Natural killer cell (primary cell): ENCODE measurements around the gene ZMAT5. TPM values are rescaled to one million over a fixed set of nuclear protein-coding genes. Genes with fewer than 3 reads are reported as not detected.

ENCODE experiments used
- ATAC-seq, 3 donors: fragments of 150-1000 bp in 2 of 3; fragments of 200-7000 bp in 1 of 3; cut with Tn5 transposase; 1 replicate in 1 of 3; 2 replicates in 2 of 3; pipeline ENCODE4 v1.10.0; 2021; ENCODE audit warnings: mild to moderate bottlenecking in 2 of 3, moderate library complexity in 2 of 3
- DNase-seq, 2 donors: peaks; one replicate each; pipeline versions ENCODE4 v3.0.0 to v3.0.0-alpha.2; 2013 to 2021; ENCODE audit warnings: mixed read lengths in 1 of 2
- H3K27ac ChIP-seq: one replicate; pipeline ENCODE4 v1.5.1; 2013; ENCODE audit warnings: mild to moderate bottlenecking, low read length
- H3K27me3 ChIP-seq: one replicate; pipeline ENCODE4 v1.6.1; 2013; ENCODE audit warnings: low read length; ENCODE audit not compliant: control insufficient read depth, insufficient read depth
- H3K36me3 ChIP-seq: one replicate; pipeline ENCODE4 v1.6.1; 2013; ENCODE audit warnings: low read length; ENCODE audit not compliant: control insufficient read depth, insufficient read depth
- H3K4me1 ChIP-seq: one replicate; pipeline ENCODE4 v1.6.1; 2013; ENCODE audit warnings: low read length; ENCODE audit not compliant: control insufficient read depth, insufficient read depth
- H3K4me3 ChIP-seq: one replicate; pipeline ENCODE4 v1.5.1; 2013; ENCODE audit warnings: low read length
- H3K9me3 ChIP-seq: one replicate; pipeline ENCODE4 v1.6.1; 2013; ENCODE audit warnings: low read length; ENCODE audit not compliant: control insufficient read depth, insufficient read depth
- H3K27ac Mint-ChIP-seq, 2 donors: one replicate each; pipeline ENCODE4 v1.8.0; 2022; ENCODE audit warnings: mild to moderate bottlenecking in 2 of 2, mixed read lengths in 2 of 2, moderate library complexity in 1 of 2
- H3K27me3 Mint-ChIP-seq, 2 donors: one replicate each; pipeline ENCODE4 v1.8.0; 2022; ENCODE audit warnings: low read depth in 2 of 2, mixed read lengths in 2 of 2
- H3K36me3 Mint-ChIP-seq: one replicate; pipeline ENCODE4 v1.8.0; 2022; ENCODE audit warnings: mixed read lengths
- H3K4me1 Mint-ChIP-seq, 2 donors: one replicate each; pipeline ENCODE4 v1.8.0; 2022; ENCODE audit warnings: mixed read lengths in 2 of 2
- H3K4me3 Mint-ChIP-seq: one replicate; pipeline ENCODE4 v1.8.0; 2022; ENCODE audit warnings: mild to moderate bottlenecking, moderate library complexity, mixed read lengths
- H3K9me3 Mint-ChIP-seq, 2 donors: one replicate each; pipeline ENCODE4 v1.8.0; 2022; ENCODE audit warnings: mixed read lengths in 2 of 2
- WGBS: methylation state at CpG from one replicate; pipeline ENCODE4 v1.1.7; 2013; ENCODE audit warnings: missing lambda C conversion rate; ENCODE audit not compliant: insufficient coverage; 5-methylcytosine and 5-hydroxymethylcytosine counted together
- intact Hi-C: fragments of 100-400 bp; cut with micrococcal nuclease; formaldehyde crosslinking; loops from one replicate; pipeline ENCODE4 v1.14.2; 2022
- total RNA-seq, 4 donors: library from RNA; stranded (reverse); fragments of 120-200 nt in 1 of 4; gene quantifications; one replicate each; pipeline versions ENCODE4 v1.2.3 to v1.2.4, GENCODE V29; 2013 to 2022
- TF ChIP-seq, protein P1 (sequence below): fragments of 200-600 bp; IDR thresholded peaks from one replicate; pipeline ENCODE4 v1.8.0; 2022; ENCODE audit warnings: antibody characterized with exemption

Gene ZMAT5
- total RNA-seq, 3 donors from 2014 or later (not counting 1 experiment from before 2014, with no cell fraction given): 15.9 to 20.0 (median 16.0) TPM

DNA sequence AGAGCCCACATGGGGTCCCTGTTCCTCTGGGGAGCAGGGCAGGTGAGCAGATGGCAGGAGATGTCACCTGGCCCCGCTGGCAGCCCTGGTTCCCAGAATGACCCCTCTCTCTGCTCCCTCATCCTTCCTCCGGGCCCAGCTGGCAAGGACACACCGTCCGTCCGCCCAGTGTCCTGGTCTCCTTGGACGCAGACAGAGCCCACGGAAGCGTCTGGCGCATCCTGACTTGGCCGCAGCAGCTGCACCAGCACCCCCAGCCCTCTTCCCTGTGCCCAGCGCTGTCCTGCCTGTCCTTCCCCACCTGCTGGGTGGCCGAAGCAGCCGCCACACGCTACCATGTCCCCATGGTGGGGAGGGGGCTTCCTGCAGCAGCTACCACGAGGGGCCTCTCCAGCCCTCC lies 56.6 kb downstream of the ZMAT5 start:
- Histone ChIP-seq H3K36me3 (no peaks in the 10 kb centered on the region), H3K27me3 (no peaks in the 10 kb centered on the region), H3K9me3 (no peaks in the 10 kb centered on the region), H3K27ac (no peak overlapping the region), H3K4me1 (no peaks in the 10 kb centered on the region), H3K4me3 (no peak overlapping the region)
- TF ChIP-seq, protein P1, sequence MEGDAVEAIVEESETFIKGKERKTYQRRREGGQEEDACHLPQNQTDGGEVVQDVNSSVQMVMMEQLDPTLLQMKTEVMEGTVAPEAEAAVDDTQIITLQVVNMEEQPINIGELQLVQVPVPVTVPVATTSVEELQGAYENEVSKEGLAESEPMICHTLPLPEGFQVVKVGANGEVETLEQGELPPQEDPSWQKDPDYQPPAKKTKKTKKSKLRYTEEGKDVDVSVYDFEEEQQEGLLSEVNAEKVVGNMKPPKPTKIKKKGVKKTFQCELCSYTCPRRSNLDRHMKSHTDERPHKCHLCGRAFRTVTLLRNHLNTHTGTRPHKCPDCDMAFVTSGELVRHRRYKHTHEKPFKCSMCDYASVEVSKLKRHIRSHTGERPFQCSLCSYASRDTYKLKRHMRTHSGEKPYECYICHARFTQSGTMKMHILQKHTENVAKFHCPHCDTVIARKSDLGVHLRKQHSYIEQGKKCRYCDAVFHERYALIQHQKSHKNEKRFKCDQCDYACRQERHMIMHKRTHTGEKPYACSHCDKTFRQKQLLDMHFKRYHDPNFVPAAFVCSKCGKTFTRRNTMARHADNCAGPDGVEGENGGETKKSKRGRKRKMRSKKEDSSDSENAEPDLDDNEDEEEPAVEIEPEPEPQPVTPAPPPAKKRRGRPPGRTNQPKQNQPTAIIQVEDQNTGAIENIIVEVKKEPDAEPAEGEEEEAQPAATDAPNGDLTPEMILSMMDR: no peak
- DNase-seq (no peak), ATAC-seq (no peak)
- Mint-ChIP-seq H3K9me3 (no peaks in the 10 kb centered on the region), H3K27me3 (peaks cover 0 to 3% of the 10 kb centered on the region in 2 donors), H3K27ac (no peak overlapping the region), H3K4me3 (no peak overlapping the region), H3K4me1 (no peaks in the 10 kb centered on the region), H3K36me3 (no peaks in the 10 kb centered on the region)
- 88% methylated on average over 15 of the region's 15 CpGs for WGBS
- intact Hi-C loops: no loop called here

DNA sequence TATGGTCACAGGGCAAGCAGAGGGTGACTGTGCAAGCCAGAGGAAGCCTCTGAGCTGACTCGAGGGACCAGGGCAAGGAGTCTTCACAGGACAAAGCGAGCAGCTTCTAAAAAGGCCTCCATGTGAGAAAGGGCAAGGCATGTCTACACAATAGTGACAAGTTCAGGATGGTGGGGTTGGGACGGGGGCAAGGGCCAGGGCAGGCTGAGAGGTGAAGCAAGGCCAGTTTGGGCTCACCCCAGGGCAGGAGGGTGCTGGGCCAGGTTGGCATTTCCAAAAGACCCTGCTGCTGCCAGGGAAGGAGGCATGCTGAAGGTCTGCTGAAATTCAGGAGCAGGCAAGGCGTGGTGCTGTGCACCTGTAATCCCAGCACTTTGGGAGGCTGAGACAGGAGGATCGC lies 59.3 kb downstream of the ZMAT5 start:
- intact Hi-C loops: no loop called here
- TF ChIP-seq, protein P1: no peak
- no peak for ATAC-seq
- Histone ChIP-seq H3K9me3 (no peaks in the 10 kb centered on the region), H3K27me3 (no peaks in the 10 kb centered on the region), H3K4me3 (no peak overlapping the region), H3K4me1 (no peaks in the 10 kb centered on the region), H3K36me3 (no peaks in the 10 kb centered on the region), H3K27ac (no peak overlapping the region)
- Mint-ChIP-seq H3K27me3 (peaks cover 0 to 4% of the 10 kb centered on the region in 2 donors), H3K36me3 (no peaks in the 10 kb centered on the region), H3K27ac (no peak overlapping the region), H3K4me1 (peaks cover 0 to 6% of the 10 kb centered on the region in 2 donors), H3K4me3 (no peak overlapping the region), H3K9me3 (no peaks in the 10 kb centered on the region)
- DNase-seq: no peak
- 87% methylated on average over 5 of the region's 5 CpGs for WGBS

DNA sequence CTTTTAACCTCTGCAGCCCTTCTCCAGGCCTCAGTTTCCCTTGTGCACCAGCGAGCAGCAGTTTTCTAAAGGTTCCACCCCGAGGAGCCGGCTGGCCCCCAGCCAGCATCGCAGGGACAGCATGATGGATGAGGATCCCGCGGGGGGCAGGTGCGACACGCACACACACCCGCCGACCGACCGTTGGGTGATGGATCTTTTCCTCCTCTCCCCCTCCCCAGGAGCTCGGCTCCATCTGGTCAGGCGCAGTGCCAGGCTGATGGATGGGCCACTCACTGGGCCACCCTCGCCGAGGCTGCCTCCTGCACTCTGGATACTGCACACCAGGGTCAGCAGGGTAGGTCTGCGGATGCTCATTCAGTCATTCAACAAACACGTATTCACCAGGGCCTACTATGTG lies 59.8 kb downstream of the ZMAT5 start:
- no peak overlapping the region for H3K4me3 Mint-ChIP-seq
- Histone ChIP-seq H3K27me3 (no peaks in the 10 kb centered on the region), H3K4me3 (no peak overlapping the region), H3K36me3 (no peaks in the 10 kb centered on the region), H3K27ac (no peak overlapping the region), H3K4me1 (no peaks in the 10 kb centered on the region), H3K9me3 (no peaks in the 10 kb centered on the region)
- TF ChIP-seq, protein P1: no peak
- H3K4me1 Mint-ChIP-seq: peaks cover 0 to 7% of the 10 kb centered on the region in 2 donors
- DNase-seq (no peak), ATAC-seq (no peak)
- intact Hi-C loops: no loop called here
- H3K27ac Mint-ChIP-seq: no peak overlapping the region
- no peaks in the 10 kb centered on the region for H3K36me3 Mint-ChIP-seq
- no peaks in the 10 kb centered on the region for H3K9me3 Mint-ChIP-seq
- WGBS: 68% methylated on average over 18 of the region's 18 CpGs
- peaks cover 0 to 5% of the 10 kb centered on the region in 2 donors for H3K27me3 Mint-ChIP-seq

GRCh38 chr22:29706486-29706885 lies 60.3 kb downstream of the ZMAT5 start:
- DNase-seq (no peak), ATAC-seq (no peak)
- intact Hi-C loops: no loop called here
- Histone ChIP-seq H3K4me3 (no peak overlapping the region), H3K36me3 (no peaks in the 10 kb centered on the region), H3K27ac (no peak overlapping the region), H3K27me3 (no peaks in the 10 kb centered on the region), H3K9me3 (no peaks in the 10 kb centered on the region), H3K4me1 (no peaks in the 10 kb centered on the region)
- Mint-ChIP-seq H3K9me3 (no peaks in the 10 kb centered on the region), H3K27ac (no peak overlapping the region), H3K36me3 (no peaks in the 10 kb centered on the region), H3K27me3 (peaks cover 0 to 9% of the 10 kb centered on the region in 2 donors), H3K4me1 (peaks cover 0 to 10% of the 10 kb centered on the region in 2 donors), H3K4me3 (no peak overlapping the region)
- 64% methylated on average over 9 of the region's 9 CpGs for WGBS
- TF ChIP-seq, protein P1: no peak
